Measurements from ENCODE around the gene PLD1.

GRCh38 chr3:171688593-171688992 is 121.7 kb downstream of the PLD1 start:
- no peak for TF ChIP-seq CTCF (IDR thresholded peaks at IDR 0.05)
- TF ChIP-seq POLR2A (IDR thresholded peaks at IDR 0.05) = no peak
- no peak for TF ChIP-seq EP300 (IDR thresholded peaks at IDR 0.05)
